H1 (cell line): ENCODE results near the gene GGT6. TPM values are rescaled to one million over a fixed set of nuclear protein-coding genes. Genes with fewer than 3 reads are reported as not detected.

Source experiments
- HDAC2 ChIP-seq, 2 experiments: fragments of 300-600 bp in 1 of 2; sonication (generic) in 1 of 2; IDR thresholded peaks; 2 replicates each; pipeline ENCODE4 v1.6.1; 2011 to 2012; ENCODE audit warnings: low read depth in 2 of 2, low read length in 2 of 2, mild to moderate bottlenecking in 2 of 2, moderate library complexity in 2 of 2, borderline replicate concordance in 1 of 2, inconsistent platforms in 1 of 2
- RAD21 ChIP-seq, 2 experiments: IDR thresholded peaks in 1 of 2; conservative IDR thresholded peaks in 1 of 2; 2 replicates each; pipeline ENCODE4 v1.6.1; 2011; ENCODE audit warnings: low read depth in 2 of 2, low read length in 2 of 2, improper control_type of control experiment in 1 of 2, inconsistent platforms in 1 of 2, mild to moderate bottlenecking in 1 of 2, moderate library complexity in 1 of 2
- polyA plus RNA-seq, 7 experiments: library from polyadenylated mRNA; depleted of rRNA in 3 of 7; stranded (reverse) in 5 of 7; unstranded in 2 of 7; fragments of >200 nt in 5 of 7; fragments of 200-250 nt in 2 of 7; gene quantifications; 1 replicate in 5 of 7; 2 replicates in 1 of 7; 4 replicates in 1 of 7; pipeline versions ENCODE4 v1.2.1 to v1.2.3, GENCODE V29; 2011 to 2013; ENCODE audit warnings: missing spikeins in 2 of 7, mixed read lengths in 2 of 7
- total RNA-seq: library from RNA; stranded (reverse); fragmentation: NEBNext Ultra II Directional; extraction: Animal tissue kit (Norgen Biotek cat#: 25700); gene quantifications from 2 replicates; pipeline ENCODE4 v1.2.1, GENCODE V29; 2021

Gene GGT6
- total and polyA plus RNA-seq, 2 of the 8 experiments (the other 6 are each of a cell fraction or from before 2014, with no cell fraction given) = 0.18 TPM; not detected in 1

- no peak for TF ChIP-seq RAD21 (IDR thresholded peaks at IDR 0.05 in 1 of 2, conservative IDR thresholded peaks at IDR 0.05 in 1 of 2; ENCODE audit: low read depth in 2 of 2, low read length in 2 of 2)
- TF ChIP-seq HDAC2 (IDR thresholded peaks at IDR 0.05; ENCODE audit: borderline replicate concordance in 1 of 2, low read depth in 2 of 2, low read length in 2 of 2) = no peak
Observed at GRCh38 chr17:4591529-4591928, 31.2 kb upstream of the GGT6 start (continued).
